Posterior vena cava (tissue), 2 donors: ENCODE data around the gene SP110. TPM values are rescaled to one million over a fixed set of nuclear protein-coding genes. Genes with fewer than 3 reads are reported as not detected.
"Not testable (repeated sequence)": the region's sequence is repeated elsewhere in the genome, so short reads cannot be mapped to it uniquely, and the experiment has no call there.

Experiments used
- DNase-seq: peaks from one replicate; pipeline ENCODE4 v3.0.0-alpha.2; 2020; ENCODE audit warnings: low spot score
- intact Hi-C, 2 donors: fragments of 100-400 bp; cut with DNase I; formaldehyde crosslinking; loops; one replicate each; pipeline versions ENCODE4 v1.14.1 to v1.14.2; 2022 to 2023
- total RNA-seq, 2 donors: library from RNA; stranded (reverse); fragmentation: NEBNext Ultra II Directional; extraction: Animal tissue kit (Norgen Biotek cat#: 25700); gene quantifications; one replicate each; pipeline ENCODE4 v1.2.1, GENCODE V29; 2021
- donor health status: DM: yes; HTN: yes; CAD: no.
- donor health status: DM: yes; HTN: yes; CAD: no.

SP110 gene
- total RNA-seq, 2 donors from 2014 or later: 20.5 to 21.3 TPM

DNA sequence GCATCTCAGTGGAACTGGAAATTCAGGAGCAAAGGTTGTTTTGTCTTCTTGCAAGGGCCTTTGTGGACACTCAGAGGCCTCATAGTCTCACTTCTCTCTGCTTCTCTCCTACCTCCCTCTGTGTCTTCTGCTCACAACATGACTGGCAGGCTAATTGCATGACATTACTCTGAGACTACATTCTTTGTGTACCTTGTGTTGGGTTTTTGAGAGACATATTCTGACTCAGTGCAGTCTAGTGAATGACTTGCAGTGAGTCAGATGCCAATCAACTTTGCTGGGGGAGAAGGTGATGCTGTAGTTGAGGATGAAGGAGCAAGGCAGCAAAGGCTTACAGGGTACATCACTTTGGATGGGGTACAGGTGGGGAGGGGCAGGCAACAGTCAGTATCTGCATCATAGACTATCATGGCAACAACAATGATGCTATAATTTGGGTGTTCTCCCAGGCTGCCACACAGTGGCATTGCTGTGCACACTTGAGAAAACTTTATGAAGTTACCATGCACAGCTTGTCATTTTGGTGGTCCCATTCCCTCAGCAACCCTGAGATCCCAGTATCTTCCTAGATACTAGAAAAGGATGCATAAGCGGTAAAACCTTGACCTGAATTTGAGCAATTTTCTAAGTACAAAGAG, 81.8 kb downstream of the SP110 start:
- intact Hi-C loops: no loop called here
- no peak for DNase-seq

DNA sequence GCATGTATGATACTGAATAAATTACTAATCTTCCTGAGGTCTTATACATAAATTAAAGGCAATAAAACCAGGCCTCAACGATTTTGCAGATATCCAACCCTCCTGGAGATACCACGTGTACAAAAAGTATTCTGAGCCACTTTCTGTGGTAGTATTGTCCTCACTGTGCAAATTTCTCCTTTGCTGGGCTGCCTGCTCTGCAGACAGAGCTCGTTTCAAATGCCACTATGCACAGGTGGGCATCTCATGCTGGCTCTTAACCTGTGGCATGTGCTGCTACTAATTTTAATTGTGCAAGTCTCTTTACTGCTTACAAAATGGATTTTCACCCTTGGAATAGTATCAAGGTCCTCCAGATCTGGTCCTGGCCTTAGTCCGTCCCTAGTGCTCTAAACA, 84.7 kb downstream of the SP110 start:
- intact Hi-C loops: no loop called here
- DNase-seq: no peak

DNA sequence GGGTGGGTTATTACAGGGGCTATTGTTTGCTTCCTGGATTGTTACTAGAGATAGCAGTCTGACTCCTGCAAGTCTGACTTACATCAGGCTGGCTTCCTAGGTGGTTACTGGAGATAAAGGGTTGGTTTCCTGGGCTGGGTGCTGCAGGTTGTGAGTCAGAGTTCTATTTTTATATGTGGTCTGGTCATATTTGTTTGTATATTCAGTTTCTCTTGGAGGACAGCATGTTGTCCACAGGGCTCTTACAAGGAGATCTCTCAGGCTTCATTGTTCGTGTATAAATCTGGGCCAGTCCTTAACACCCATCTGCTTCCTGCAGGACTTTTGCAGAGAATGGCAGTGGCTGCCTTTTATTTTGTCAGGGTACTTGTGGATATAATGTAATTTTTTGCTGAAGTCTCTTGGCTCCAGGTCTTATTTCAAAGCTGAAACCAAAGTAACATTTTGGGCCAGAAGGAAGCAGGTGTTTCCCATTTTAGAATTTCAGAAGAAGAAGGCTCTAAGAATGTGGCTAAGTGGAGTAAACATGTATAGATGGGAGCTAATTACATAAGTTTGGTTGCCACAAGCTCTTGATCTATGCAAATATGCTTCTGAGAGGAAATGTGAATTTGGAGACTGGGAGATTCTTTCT, 85.2 kb downstream of the SP110 start:
- DNase-seq: no peak
- intact Hi-C loops: no loop called here

DNA sequence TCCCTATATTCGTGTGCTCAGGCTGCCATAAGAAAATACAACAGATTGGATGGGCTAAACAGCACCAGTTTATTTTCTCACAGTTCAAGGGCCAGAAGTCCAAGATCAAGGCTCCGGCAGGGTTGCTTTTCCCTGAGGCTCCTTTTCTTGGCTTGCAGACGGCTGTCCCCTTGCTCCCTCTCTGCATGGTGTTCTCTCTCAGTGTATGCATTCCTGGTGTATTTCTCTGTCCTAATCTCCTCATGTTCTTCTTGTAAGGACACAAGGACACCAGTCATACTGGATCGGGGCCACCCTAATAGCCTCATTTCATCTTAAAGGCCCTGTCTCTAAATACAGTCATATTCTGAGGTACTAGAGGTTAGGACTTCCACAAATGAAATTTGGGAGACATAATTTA, 88.4 kb downstream of the SP110 start:
- DNase-seq: no peak
- intact Hi-C loops: no loop called here

DNA sequence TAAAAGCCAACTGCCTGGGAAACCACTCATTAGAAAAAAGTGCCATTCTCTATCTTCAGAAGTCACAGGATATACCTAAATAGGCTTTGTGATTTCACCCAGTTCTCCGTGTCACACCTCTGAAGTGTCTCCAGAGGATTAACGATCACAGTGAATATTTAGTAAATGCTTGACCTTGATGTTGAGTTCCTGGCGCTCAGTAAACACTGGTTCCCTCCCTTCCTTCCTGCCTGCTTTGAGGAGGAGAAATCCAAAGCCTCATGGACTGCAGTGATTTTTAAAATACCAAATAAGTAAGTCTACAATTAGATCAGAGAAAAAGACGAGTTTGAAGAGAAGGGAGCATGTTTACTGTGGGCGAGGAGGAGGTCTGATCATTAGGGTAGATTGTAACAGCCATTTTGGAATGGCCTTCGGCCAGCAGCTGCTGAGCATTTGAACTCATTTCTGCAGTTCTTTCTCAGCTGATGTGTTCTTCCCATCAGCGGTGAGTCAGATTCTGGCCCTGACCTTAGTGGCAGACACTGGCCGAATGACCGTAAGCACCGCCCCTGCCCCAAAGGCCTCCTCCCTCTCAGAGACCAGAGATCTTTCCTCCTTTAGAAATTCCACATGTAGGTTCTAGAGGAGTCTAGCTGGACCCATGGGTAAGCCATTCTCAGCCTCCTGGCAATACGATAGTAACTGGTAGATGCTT, 89.0 kb downstream of the SP110 start:
- intact Hi-C loops: no loop called here
- DNase-seq: peak; percentile 95

DNA sequence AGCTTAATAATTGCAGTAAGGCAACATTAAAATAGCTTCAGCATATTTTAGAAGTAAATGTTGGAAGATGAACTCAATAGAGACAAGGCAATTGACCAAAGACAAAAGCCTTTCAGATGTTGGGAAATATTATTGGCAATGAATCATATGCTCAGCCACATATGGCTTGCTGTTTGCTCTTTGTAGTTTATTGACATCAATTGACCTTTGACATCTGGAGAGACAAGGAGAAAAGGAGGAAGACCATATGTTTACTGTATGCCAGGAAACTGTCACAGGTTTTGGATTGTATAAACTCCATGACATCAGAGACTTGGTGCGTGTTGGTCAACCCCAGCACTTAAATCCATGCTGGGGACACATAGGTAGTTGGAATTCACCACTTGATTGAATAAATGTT, 90.4 kb downstream of the SP110 start:
- no peak for DNase-seq
- intact Hi-C loops: no loop called here

DNA sequence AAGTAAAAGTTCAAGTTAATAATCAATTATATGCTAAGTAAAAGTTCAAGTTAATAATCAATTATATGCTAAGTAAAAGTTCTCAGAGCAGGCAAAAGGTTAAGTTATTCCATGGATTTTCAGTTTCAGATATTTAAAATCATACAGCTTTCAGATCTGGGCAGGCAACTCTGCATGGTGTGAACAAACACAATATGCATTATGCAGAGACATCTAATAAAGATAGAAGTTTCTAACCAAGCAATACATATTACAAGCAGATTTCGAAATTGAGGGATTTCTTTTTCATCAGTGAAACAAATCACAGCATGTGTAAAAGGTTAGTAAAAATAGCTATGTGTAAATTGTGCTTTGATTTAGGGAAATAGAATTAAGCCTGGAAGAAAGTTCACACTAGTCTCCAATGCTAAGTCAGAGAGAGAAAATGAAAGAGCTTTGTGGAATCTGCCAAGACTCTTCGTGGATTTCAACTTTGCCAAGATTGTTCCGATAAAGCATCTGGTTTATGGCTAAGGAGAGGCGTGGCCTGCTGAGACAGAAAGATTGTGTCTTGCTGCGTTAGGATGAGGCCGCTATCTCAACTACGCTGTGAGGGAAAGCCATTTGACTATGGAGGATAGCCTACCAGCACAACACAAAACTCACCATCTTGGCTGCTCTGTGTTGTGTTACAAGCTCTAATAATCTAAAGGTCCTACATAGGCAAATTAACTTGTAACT, 91.0 kb downstream of the SP110 start:
- DNase-seq: no peak

DNA sequence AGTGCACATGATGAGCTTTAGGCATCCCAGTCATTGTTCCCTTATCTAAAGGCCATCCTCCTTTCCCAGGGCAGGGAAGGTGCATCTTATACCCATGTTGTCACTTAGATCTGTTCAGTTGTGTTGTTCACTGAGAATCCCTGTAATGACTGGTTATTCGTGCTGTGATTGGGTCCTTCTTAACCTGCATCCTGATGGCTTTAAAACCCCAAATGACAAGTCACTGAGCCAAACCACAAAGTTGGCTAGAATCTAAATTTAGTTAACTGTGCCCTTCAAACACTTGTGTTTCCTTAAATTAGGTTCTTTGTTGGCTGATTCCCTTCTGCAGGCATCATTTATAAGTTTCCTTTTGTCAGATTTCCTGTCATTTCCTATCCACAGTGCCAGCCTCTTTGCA, 92.6 kb downstream of the SP110 start:
- intact Hi-C loops: no loop called here
- DNase-seq: no peak

More for the DNA sequence above, 91.0 kb downstream of the SP110 start:
- intact Hi-C loops: no loop called here

DNA sequence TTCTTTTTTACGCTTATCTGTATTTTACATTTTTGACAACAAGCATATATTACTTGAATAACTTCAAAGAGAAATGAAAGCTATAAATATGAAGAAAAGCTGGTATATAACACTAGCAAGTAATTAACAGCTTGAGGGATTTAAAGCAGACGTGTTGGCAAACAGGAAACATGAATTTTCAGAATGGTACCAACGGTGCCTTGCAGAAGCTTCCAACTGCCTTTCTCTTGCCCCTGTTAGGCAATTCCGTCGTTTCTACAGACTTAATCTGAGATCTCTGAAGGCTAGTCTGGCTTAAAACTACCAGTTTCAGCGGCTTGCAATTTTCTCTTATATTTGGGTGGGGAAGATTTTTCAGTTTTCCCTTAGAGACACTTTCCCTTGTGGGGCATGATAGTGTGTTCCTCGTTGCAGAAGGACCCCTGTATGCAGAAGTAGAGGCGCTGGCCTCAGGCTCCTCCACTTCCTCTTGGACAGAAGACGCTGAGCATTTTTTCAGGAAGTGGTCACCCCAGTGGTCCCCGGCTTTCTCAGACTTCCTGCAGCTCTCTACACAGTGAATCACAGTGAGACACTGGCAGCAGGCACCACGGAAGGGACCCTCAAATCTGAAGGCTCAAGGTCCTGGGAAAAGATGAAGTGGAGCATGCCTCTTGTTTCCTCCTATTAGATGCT, 94.9 kb downstream of the SP110 start:
- intact Hi-C loops: no loop called here

DNA sequence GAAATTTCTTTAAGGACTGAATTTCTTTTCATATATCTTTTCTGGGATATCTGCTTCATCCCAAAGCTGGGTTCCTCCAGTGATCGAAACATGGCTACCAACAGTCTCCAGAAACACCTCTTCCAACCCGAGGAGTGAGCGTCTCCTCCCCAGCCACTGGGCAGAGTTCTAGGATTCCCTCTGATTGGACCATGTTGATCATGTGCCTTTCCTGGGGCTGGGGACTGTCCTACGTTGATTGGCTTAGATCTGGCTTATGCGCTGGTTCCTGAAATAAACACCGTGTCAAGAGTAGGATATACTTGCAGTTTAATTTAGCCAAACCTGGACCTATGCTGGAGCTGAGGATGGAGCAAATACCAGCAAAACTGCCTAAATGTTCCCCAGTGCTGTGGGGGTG, 95.5 kb downstream of the SP110 start:
- DNase-seq: no peak
- intact Hi-C loops: no loop called here

More for the DNA sequence above, 94.9 kb downstream of the SP110 start:
- DNase-seq: no peak

DNA sequence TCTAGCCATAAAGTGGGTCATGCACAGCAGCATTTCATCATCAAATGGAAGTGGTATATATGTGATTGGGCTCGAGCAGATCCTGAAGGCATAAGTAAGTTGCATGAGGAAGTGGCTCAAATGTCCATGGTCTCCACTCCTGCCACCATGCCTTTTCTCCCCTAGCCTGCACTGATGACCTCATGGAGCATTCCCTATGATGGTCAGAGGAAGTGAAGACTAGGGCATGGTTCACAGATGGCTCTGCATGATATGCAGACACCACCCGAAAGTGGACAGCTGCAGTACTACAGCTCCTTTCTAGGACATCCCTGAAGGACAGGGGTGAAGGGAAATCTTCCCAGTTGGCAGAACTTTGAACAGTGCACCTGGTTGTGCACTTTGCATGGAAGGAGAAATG, 99.4 kb downstream of the SP110 start:
- intact Hi-C loops, DNase-seq: not testable (repeated sequence)

DNA sequence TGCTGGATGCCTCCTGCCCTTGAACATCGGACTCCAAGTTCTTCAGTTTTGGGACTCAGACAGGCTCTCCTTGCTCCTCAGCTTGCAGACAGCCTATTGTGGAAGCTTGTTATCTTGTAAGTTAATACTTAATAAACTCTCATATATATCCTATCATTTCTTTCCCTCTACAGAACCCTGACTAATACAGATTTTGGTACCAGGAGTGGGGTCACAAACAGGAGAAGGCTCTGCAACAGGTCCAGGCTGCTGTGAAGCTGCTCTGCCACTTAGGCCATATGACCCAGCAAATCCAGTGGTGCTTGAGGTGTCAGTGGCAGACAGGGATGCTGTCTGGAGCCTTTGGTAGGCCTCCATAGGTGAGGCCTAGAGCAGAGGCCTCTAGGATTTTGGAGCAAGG, 100.0 kb downstream of the SP110 start:
- intact Hi-C loops, DNase-seq: not testable (repeated sequence)

Other genes with a start within 250 kb of the SP110 start
- 1 to 10 TPM; 3.3 to 5.9 TPM for gene SLC16A14, start 151.1 kb downstream of the SP110 start, total RNA-seq
- gene SP140, start 5.8 kb upstream of the SP110 start, total RNA-seq: 1 to 10 TPM; 2.3 to 4.5 TPM
- 10 to 100 TPM; 10.1 to 17.0 TPM for gene SP140L, start 107.2 kb upstream of the SP110 start, total RNA-seq
- gene SP100, start 196.2 kb upstream of the SP110 start, total RNA-seq: 10 to 100 TPM; 87.9 to 90.7 TPM